Lower leg skin (tissue), 3 donors: ENCODE measurements around the gene ELOB.

Source experiments
- CTCF ChIP-seq, 3 donors: fragments of 450-650 bp; IDR thresholded peaks; one replicate each; pipeline ENCODE4 v1.5.1; 2016; ENCODE audit warnings: antibody characterized with exemption in 3 of 3, mild to moderate bottlenecking in 3 of 3, moderate library complexity in 2 of 3
- POLR2A ChIP-seq, 2 donors: fragments of 450-650 bp; IDR thresholded peaks; one replicate each; pipeline ENCODE4 v1.6.1; 2016 to 2017; ENCODE audit warnings: antibody characterized with exemption in 2 of 2, mild to moderate bottlenecking in 1 of 2, moderate library complexity in 1 of 2

DNA sequence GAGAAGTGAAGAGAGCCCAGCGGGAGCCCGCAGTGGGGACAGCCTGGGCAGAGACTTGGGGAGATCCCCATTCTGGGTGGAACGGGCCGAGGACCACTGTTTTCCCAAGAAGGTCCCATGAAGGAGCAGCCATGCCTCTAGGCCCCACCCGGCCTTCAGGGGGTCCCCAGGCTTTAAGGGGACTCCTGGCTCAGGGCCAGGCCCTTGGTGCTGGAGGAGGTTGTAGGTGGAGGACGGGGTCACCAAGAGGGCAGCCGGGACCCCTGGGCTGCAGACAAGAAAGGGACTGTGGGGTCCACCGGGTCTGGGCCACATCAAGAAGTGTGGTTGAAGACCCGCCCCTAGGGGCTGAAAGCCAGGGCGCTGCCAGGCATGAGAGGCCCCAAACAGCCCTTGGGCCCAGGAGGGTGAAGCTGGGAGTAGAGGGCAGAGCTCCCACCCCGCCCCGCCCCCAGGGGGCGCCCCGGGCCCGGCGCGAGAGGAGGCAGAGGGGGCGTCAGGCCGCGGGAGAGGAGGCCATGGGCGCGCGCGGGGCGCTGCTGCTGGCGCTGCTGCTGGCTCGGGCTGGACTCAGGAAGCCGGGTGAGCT, 39.8 kb upstream of the ELOB start, which contains the start of gene PRSS21:
- TF ChIP-seq POLR2A (IDR thresholded peaks at IDR 0.05), result no peak
- TF ChIP-seq CTCF (IDR thresholded peaks at IDR 0.05), result no peak
